Panc1 (cell line): ENCODE data around the gene CXorf38. TPM values are rescaled to one million over a fixed set of nuclear protein-coding genes. Genes with fewer than 3 reads are reported as not detected.

Source experiments
- ATAC-seq: fragments of 200-7000 bp; cut with Tn5 transposase; 2 replicates; pipeline ENCODE4 v1.9.1; 2020; ENCODE audit warnings: mild to moderate bottlenecking, moderate library complexity
- BruUV-seq: library from RNA; stranded (reverse); fragments of 400-500 nt; replicated peaks from 2 replicates; lab custom pipeline; 2021; lab: Mats Ljungman, UMichigan
- CTCF ChIA-PET: fragments of 300-600 bp; sonication (Branson Sonifier 250); formaldehyde crosslinking; loops from one replicate; lab custom pipeline; 2022; ENCODE audit warnings: antibody characterized with exemption; lab: Charles Lee
- POLR2A ChIA-PET: fragments of 300-600 bp; sonication (Branson Sonifier 250); formaldehyde crosslinking; loops from one replicate; lab custom pipeline; 2022; ENCODE audit warnings: antibody characterized with exemption; lab: Charles Lee
- DNase-seq: peaks from one replicate; pipeline ENCODE4 v3.0.0-alpha.2; 2010; ENCODE audit warnings: low read depth, low spot score
- H3K27ac ChIP-seq: 2 replicates; pipeline ENCODE4 v1.5.1; 2011; ENCODE audit warnings: mild to moderate bottlenecking, low read length, inconsistent platforms
- H3K27me3 ChIP-seq: fragments of 200-500 bp; sonication (Bioruptor generic); 2 replicates; pipeline ENCODE4 v1.6.0; 2014; ENCODE audit warnings: low read length, inconsistent platforms; ENCODE audit not compliant: control insufficient read depth, insufficient read depth
- H3K36me3 ChIP-seq: fragments of 200-500 bp; sonication (Bioruptor generic); 2 replicates; pipeline ENCODE4 v1.5.1; 2014; ENCODE audit warnings: inconsistent platforms, mild to moderate bottlenecking, low read length, moderate library complexity; ENCODE audit not compliant: control insufficient read depth, insufficient read depth
- H3K4me1 ChIP-seq: 2 replicates; pipeline ENCODE4 v1.5.1; 2011; ENCODE audit warnings: inconsistent platforms, mild to moderate bottlenecking, low read length, moderate library complexity; ENCODE audit not compliant: control insufficient read depth, insufficient read depth
- H3K4me3 ChIP-seq, 2 experiments: 2 replicates each; pipeline ENCODE4 v1.5.1; 2011 to 2012; ENCODE audit warnings: low read depth in 2 of 2, low read length in 2 of 2, mild to moderate bottlenecking in 2 of 2, inconsistent platforms in 1 of 2, moderate library complexity in 1 of 2
- H3K9me3 ChIP-seq: fragments of 200-500 bp; sonication (Bioruptor generic); 2 replicates; pipeline ENCODE4 v1.5.1; 2014; ENCODE audit warnings: low read depth, mild to moderate bottlenecking, inconsistent platforms, low read length, moderate library complexity; ENCODE audit not compliant: control insufficient read depth, insufficient read depth
- CTCF ChIP-seq: fragments of 450-650 bp; IDR thresholded peaks from 2 replicates; pipeline ENCODE4 v1.5.1; 2017; ENCODE audit warnings: mild to moderate bottlenecking
- POLR2AphosphoS5 ChIP-seq: IDR thresholded peaks from 2 replicates; pipeline ENCODE4 v1.6.1; 2012; ENCODE audit warnings: mild to moderate bottlenecking, low read depth, low read length, moderate library complexity
- REST ChIP-seq, 2 experiments: IDR thresholded peaks; 2 replicates each; pipeline ENCODE4 v1.6.1; 2011 to 2012; ENCODE audit warnings: low read depth in 2 of 2, control low read depth in 1 of 2, low read length in 1 of 2, mild to moderate bottlenecking in 1 of 2, moderate library complexity in 1 of 2; ENCODE audit not compliant: insufficient read depth in 1 of 2
- SIN3A ChIP-seq: IDR thresholded peaks from 2 replicates; pipeline ENCODE4 v1.6.1; 2012; ENCODE audit warnings: low read depth, mild to moderate bottlenecking, low read length, moderate library complexity, borderline replicate concordance; ENCODE audit not compliant: insufficient read depth
- TCF7L2 ChIP-seq: IDR thresholded peaks from 2 replicates; pipeline ENCODE4 v1.6.1; 2011; ENCODE audit warnings: mild to moderate bottlenecking, low read depth, low read length, inconsistent platforms
- in situ Hi-C: cut with HindIII; loops from 2 replicates; pipeline ENCODE4 v1.10.0; 2016; ENCODE audit warnings: low sequenced_read_pairs, low pct_unique_long_range_greater_than_20kb
- intact Hi-C: fragments of 100-400 bp; cut with micrococcal nuclease; formaldehyde crosslinking; loops from one replicate; pipeline ENCODE4 v1.10.0; 2022; ENCODE audit not compliant: unreplicated experiment
- total RNA-seq: library from RNA; stranded (reverse); gene quantifications from one replicate; pipeline ENCODE4 v1.2.1, GENCODE V29; 2021; ENCODE audit not compliant: unreplicated experiment

Gene CXorf38
- total RNA-seq, 1 experiment from 2014 or later: 7.8 TPM

- intact Hi-C loops (no loop called here), in situ Hi-C loops (no loop called here)
- Histone ChIP-seq H3K4me3 (no peak overlapping the region), H3K27me3 (no peaks in the 10 kb centered on the region), H3K9me3 (no peaks in the 10 kb centered on the region), H3K4me1 (no peaks in the 10 kb centered on the region), H3K36me3 (peaks cover 3% of the 10 kb centered on the region), H3K27ac (no peak overlapping the region)
- ChIA-PET POLR2A (no interaction called here), CTCF (no interaction called here)
- no TSS peak for BruUV-seq
- TF ChIP-seq TCF7L2 (no peak), CTCF (no peak), POLR2AphosphoS5 (no peak), REST (IDR thresholded peaks at IDR 0.05; ENCODE audit: insufficient read depth in 1 of 2, low read depth in 2 of 2, low read length in 1 of 2) (no peak), SIN3A (no peak)
- ATAC-seq (no peak), DNase-seq (no peak)
Measured at GRCh38 chrX:40683245-40683644, 35.9 kb upstream of the CXorf38 start.

- Histone ChIP-seq H3K4me1 (no peaks in the 10 kb centered on the region), H3K36me3 (peaks cover 3% of the 10 kb centered on the region; the same call in 1 of the 2 replicates), H3K9me3 (no peaks in the 10 kb centered on the region), H3K27me3 (no peaks in the 10 kb centered on the region), H3K4me3 (no peak overlapping the region), H3K27ac (no peak overlapping the region)
- BruUV-seq: no TSS peak
- intact Hi-C loops (no loop called here), in situ Hi-C loops (no loop called here)
- no peak for TF ChIP-seq POLR2AphosphoS5
- no peak for TF ChIP-seq REST (IDR thresholded peaks at IDR 0.05; ENCODE audit: insufficient read depth in 1 of 2, low read depth in 2 of 2, low read length in 1 of 2)
- TF ChIP-seq CTCF: no peak
- ATAC-seq: no peak
- ChIA-PET POLR2A (no interaction called here), CTCF (no interaction called here)
- DNase-seq: no peak
Measured at GRCh38 chrX:40671126-40671525, 23.8 kb upstream of the CXorf38 start.
